NCI-H446 (cell line): ENCODE data around the gene NKAIN2.
"Not testable (repeated sequence)": the region's sequence is repeated elsewhere in the genome, so short reads cannot be mapped to it uniquely, and the experiment has no call there.

Source experiments
- DNase-seq, 2 experiments: peaks; one replicate each; lab custom pipeline; 2025; lab: John Stamatoyannopoulos, UW

NKAIN2 gene

GRCh38 chr6:124080483-124080882, 276.8 kb downstream of the NKAIN2 start:
- DNase-seq, result no peak

DNA sequence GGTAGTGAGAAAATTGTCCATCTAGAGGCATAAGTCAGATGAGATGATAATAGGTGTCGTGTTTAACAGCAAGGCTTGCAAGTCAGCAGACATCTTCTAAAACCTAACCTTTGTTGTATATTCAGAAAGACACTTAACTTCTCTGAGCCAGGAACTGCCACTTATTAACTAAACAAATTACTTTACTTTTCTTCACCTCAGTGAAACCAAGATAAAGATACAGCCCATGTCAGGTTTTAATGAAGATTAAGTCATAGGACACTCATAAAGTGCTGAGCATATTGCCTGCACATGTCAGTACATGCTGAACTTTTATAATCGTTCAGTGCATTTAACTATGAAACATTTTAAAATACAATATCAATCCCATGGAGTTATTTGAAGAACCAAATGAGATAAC, 286.8 kb downstream of the NKAIN2 start:
- DNase-seq, result no peak

DNA sequence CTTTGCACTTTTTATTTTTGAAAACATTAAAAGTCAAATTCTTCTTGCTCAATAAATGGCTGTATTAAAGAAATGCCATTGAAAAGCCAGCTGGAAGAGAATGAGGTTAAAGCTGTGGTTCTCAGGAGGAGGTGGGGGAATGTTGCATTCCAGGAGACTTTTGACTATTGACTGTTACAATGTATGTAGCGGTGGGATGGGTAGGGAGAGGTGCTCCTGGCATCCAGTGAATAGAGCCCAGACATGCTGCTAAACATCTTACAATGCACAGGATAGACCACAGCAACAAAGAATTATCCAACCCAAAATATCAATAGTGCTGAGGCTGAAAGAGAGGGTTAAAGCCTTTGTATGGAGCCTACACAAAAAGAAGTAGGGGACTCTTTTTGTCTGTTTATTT, 295.9 kb downstream of the NKAIN2 start:
- DNase-seq, result no peak

GRCh38 chr6:124110514-124110913, 306.8 kb downstream of the NKAIN2 start:
- no peak for DNase-seq

DNA sequence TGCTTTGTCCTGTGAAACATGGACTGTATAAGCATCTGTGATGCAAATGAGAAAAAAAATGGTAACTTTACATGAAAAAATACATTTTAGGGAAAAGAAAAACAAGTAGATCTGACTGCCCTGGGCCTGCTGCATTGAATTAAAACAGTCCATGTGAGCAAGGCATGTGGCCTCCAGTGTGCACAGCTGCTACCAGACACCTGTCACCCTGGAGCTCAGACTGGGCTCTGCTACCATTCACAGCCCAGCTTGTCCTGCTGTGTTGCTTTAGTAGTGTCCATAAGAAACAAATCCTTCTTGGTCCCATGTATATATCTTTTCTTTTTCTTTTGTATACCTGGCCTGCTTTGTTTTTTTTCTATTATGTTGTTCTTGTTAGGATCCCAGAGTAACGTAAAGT, 315.9 kb downstream of the NKAIN2 start:
- DNase-seq, result peak in 1 of 2 experiments; percentile 34

DNA sequence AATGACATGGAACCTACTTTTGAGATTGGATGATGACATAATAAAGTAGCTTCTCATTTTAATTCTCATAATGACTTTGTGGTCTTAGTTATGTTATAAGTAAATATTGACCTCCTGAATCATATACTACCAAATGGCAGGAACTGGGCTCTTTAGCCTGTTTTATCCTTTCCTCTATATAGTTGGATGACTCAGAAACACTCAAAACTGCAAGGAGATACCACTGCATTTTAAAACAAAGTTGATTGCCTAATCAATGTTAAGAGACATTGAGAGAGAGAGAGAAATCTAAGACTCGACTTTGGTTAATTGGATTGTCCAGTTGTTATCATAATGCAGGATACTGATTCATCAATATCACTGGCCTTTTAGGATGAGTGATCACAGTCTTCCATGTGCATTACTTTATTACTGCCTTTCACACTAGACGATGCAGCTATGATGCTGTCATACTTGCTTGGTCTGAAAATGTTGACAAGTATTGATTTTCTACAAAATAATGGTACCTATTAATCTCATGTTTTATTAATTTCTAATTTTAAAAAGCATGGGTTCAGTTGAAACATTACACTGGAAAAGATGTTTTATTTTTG, 320.0 kb downstream of the NKAIN2 start:
- no peak for DNase-seq

- no peak for DNase-seq
Observed at GRCh38 chr6:124131259-124131658, 327.6 kb downstream of the NKAIN2 start.

DNA sequence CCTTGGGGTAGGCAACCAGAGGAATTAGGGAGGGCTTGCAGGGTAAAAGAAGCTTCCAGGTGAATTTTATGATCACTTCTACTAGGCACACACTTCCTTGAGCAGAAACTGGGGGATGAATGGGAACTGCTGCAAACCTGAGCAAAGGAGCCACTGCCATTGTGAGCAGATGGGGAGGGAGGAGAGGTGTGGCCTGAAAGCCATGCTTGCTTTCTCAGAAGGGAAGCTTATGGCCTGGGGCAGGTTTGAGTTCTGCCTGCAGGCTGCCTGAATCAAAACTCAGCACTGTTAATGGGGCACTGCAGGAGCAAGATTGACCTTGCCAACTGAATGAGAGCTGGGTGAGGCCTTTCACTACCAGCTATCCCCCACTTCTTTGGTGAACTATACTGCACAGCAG, 328.1 kb downstream of the NKAIN2 start:
- no peak for DNase-seq

- DNase-seq, result peak in 1 of 2 experiments; percentile 5
Observed at GRCh38 chr6:124132256-124132655, 328.6 kb downstream of the NKAIN2 start.

DNA sequence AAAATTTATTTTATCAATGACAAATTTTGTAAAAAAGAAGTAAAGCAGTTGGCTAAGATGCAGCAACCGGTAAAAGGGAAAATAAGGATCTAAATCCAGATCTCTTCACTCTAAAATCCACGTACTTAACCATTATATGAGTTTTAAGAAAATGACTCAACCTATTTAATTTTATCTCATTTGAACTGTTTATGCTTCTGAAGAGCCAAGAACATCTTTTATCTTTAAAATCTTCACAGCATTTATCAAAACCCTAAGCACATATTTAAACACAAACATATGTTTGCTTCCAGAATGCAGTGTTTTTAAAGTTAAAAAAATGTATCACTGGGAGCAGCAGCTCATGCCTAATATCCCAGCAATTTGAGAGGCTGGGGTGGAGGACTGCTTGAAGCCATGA, 339.2 kb downstream of the NKAIN2 start:
- no peak for DNase-seq

DNA sequence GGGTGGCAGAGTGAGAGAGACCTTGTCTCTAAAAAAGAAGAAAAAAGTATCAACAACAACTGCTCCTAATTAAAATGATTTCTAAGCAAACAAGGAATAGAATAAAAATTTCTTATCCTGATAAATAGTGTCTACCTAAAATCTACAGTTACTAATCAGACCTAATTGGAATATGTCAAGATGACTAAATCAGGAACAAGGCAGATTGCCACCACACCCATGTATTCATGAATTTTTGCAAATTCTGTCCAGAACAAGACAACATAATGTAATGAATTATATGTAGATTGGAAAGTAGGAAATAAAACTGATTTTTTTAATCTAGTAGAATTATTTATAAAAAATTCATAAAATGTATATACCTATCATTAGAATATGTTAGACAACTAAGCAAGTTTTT, 339.8 kb downstream of the NKAIN2 start:
- no peak for DNase-seq

- no peak for DNase-seq
Observed at GRCh38 chr6:124147621-124148020, 344.0 kb downstream of the NKAIN2 start.

DNA sequence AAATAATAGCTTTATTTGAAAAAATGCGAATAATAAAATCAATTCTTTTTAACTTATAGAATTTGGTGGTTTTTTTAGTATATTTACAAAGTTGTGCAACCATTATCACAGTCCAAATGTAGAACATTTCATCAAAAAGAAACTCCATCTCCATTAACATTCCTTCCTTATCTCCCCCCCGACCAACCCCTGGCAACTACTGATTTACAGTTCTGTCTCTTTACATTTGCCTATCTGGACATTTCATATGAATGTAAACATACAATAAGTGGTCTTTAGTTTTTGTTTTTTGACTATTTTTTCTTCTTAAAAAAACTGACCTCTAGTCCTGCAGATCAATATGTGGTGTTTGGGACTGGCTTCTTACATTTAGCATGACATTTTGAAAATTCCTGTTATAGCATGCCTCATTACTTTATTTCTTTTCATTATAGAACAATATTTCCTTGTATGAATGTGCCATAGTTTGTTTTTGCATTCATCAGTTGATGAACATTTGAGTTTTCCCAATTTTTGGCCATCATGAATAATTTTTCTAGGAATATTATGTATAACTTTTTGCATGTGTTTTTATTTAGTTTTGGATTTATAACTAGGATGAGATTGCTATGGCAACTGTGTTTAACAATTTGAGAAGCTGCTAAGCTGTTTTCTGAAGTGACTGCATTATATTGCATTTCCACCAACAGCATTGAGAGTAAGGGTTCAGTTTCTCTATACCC, 344.7 kb downstream of the NKAIN2 start:
- no peak for DNase-seq

GRCh38 chr6:124149646-124150045, 346.0 kb downstream of the NKAIN2 start:
- DNase-seq, result no peak

- DNase-seq, result no peak
Observed at GRCh38 chr6:124158024-124158423, 354.4 kb downstream of the NKAIN2 start.

- no peak for DNase-seq
Observed at GRCh38 chr6:124163676-124164075, 360.0 kb downstream of the NKAIN2 start.

- no peak for DNase-seq
Observed at GRCh38 chr6:124164343-124164742, 360.7 kb downstream of the NKAIN2 start.

DNA sequence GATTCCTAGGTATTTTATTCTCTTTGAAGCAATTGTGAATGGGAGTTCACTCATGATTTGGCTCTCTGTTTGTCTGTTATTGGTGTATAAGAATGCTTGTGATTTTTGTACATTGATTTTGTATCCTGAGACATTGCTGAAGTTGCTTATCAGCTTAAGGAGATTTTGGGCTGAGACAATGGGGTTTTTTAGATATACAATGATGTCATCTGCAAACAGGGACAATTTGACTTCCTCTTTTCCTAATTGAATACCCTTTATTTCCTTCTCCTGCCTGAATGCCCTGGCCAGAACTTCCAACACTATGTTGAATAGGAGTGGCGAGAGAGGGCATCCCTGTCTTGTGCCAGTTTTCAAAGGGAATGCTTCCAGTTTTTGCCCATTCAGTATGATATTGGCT, 363.6 kb downstream of the NKAIN2 start:
- not testable (repeated sequence) for DNase-seq

GRCh38 chr6:124190256-124190655, 386.6 kb downstream of the NKAIN2 start:
- no peak for DNase-seq

DNA sequence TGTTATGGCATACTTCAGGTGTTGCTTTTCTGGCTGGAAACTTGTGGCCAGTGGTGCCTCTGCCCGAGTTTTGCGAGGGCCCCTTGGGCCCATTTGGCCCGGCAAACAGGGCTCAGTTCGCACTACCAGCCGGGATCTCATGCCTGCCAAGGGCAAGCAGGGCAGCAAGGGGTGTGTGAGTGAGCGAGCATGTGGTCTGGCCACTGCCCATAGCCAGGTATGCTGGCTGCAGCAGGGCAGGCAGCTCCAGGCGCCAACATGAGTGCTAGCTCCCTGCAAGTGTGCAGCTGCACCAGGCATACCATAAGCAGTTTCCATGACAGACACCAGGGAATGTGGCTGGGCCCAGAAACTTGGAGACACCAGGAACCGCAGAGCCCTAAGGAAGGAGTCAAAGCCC, 389.5 kb downstream of the NKAIN2 start:
- no peak for DNase-seq

DNA sequence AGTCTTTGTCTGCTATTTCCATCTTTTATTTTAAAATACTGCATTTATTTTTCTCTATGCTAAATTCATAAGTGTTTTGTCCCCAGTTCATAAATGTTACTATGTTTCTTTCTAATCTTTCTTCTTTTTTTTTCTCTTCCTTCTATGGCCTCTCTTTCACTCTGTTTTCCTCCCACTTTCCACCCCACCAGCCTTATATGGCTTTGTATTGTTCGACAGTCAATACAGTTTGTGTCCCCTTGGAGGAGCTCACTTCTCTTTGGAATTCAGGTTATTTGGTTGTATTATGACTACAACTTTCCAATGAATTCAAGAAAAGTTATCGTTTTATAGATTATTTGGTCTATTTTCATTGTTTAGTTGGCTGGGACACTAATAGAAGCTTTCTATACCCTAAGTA, 393.5 kb downstream of the NKAIN2 start:
- no peak for DNase-seq

DNA sequence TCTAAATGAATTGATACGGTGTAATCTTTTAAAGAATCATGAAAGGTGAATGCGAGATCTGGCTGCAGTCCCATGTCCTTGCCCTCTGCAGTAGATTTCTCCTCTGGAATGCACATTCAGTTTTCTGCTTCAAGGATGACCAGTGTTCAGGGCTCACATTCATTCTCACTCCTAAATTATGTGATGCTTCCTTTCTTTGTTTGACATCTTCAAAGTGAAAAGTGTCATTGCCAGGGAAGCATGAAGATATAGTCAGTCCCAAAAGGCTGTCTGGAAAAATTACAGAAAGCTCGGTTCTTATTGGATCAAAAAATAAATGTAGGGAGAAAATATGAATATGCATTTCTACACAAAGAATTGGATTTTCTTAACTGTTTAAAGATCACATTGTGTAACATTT, 395.6 kb downstream of the NKAIN2 start:
- no peak for DNase-seq

- peak in 1 of 2 experiments; percentile 33 for DNase-seq
Observed at GRCh38 chr6:124200661-124201060, 397.0 kb downstream of the NKAIN2 start.
